ENCODE results near the gene CBX6. TPM values are rescaled to one million over a fixed set of nuclear protein-coding genes. Genes with fewer than 3 reads are reported as not detected.

CBX6 gene
- polyA plus RNA-seq, 2 of the 4 experiments (the other 2 are of a cell fraction), result 9.8 to 24.0 TPM

GRCh38 chr22:38870312-38870741 lies 1.7 kb downstream of the CBX6 start:
- TF ChIP-seq BCL3 (IDR thresholded peaks at IDR 0.05) (no peak), RARB (CRISPR knock-in tag; IDR thresholded peaks at IDR 0.05) (no peak), TFCP2L1 (CRISPR knock-in tag; IDR thresholded peaks at IDR 0.05) (no peak), JUNB (IDR thresholded peaks at IDR 0.05) (no peak), KDM5A (IDR thresholded peaks at IDR 0.05) (no peak), HEYL (CRISPR knock-in tag; IDR thresholded peaks at IDR 0.05) (no peak), SMC3 (IDR thresholded peaks at IDR 0.05) (peak; percentile 62), CTCF (IDR thresholded peaks at IDR 0.05) (peak; percentile 84), FOSL2 (IDR thresholded peaks at IDR 0.05) (no peak), FOSL2 (CRISPR knock-in tag; IDR thresholded peaks at IDR 0.05) (no peak), ELK1 (IDR thresholded peaks at IDR 0.05; ENCODE audit: low read depth, low read length) (no peak), RAD21 (conservative IDR thresholded peaks at IDR 0.05 in 1 of 2, IDR thresholded peaks at IDR 0.05 in 1 of 2) (peak; percentile 77 to 80), EP300 (IDR thresholded peaks at IDR 0.05) (no peak)
- TF ChIP-seq, protein P1, sequence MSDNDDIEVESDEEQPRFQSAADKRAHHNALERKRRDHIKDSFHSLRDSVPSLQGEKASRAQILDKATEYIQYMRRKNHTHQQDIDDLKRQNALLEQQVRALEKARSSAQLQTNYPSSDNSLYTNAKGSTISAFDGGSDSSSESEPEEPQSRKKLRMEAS (IDR thresholded peaks at IDR 0.05), result 0 out of 2 replicates have a peak, but pooled peaks have one; percentile 27
- POLR2A ChIA-PET, result interaction anchor here (1.1 to 2.4 kb wide), 3 partner anchors 54 to 447 kb away, joined by 3 to 11 read pairs (median 5); no protein-coding TSS in a partner anchor
- FAIRE-seq, result no peak

GRCh38 chr22:38869663-38870062 lies 2.4 kb downstream of the CBX6 start:
- Histone ChIP-seq H3K27ac (no peak overlapping the region), H3K4me2 (no peak overlapping the region), H3K4me1 (peaks cover 23% of the 10 kb centered on the region), H3K4me3 (no peak overlapping the region), H3K9me3 (no peaks in the 10 kb centered on the region)
- DNase-seq (ENCODE audit: low read depth in 1 of 2, low spot score in 1 of 2), result no peak
- 100% methylated on average over 1 of the region's 3 CpGs for WGBS (ENCODE audit: missing lambda C conversion rate)
- ChIA-PET POLR2A (interaction anchor here (1.1 to 1.9 kb wide), 2 partner anchors 55 to 447 kb away, joined by 3 to 5 read pairs; no protein-coding TSS in a partner anchor), CTCF (interaction anchor here (0.6 to 9.2 kb wide), 53 partner anchors 8 to 660 kb away, joined by 3 to 112 read pairs (median 4); partner anchors contain the start of gene NPTXR)
- peak; percentile 46 for TF ChIP-seq MAFK (IDR thresholded peaks at IDR 0.05; ENCODE audit: partially characterized antibody)
- no peak for TF ChIP-seq CEBPB (IDR thresholded peaks at IDR 0.05)
- FAIRE-seq, result no peak
- no peak for ATAC-seq

More at GRCh38 chr22:38870312-38870741, 1.7 kb downstream of the CBX6 start:
- peak overlapping the region; percentile 88 for H3K4me3 ChIP-seq
- H3K4me2 ChIP-seq, result peak overlapping the region; percentile 79
- CTCF ChIA-PET, result interaction anchor here (0.6 to 9.2 kb wide), 46 partner anchors 8 to 660 kb away, joined by 3 to 112 read pairs (median 4); partner anchors contain the start of gene NPTXR
- 17% methylated on average over 12 of the region's 12 CpGs for WGBS (ENCODE audit: missing lambda C conversion rate)
- no peaks in the 10 kb centered on the region for H3K9me3 ChIP-seq
- peak overlapping the region; percentile 96 to 99; a peak in 4 of 6 replicates for H3K27ac ChIP-seq
- ATAC-seq, result peak; percentile 20 to 81; a peak in 3 of 6 replicates
- peaks cover 23% of the 10 kb centered on the region for H3K4me1 ChIP-seq
- peak; percentile 70 to 78 for DNase-seq (ENCODE audit: low read depth in 1 of 2, low spot score in 1 of 2)

DNA sequence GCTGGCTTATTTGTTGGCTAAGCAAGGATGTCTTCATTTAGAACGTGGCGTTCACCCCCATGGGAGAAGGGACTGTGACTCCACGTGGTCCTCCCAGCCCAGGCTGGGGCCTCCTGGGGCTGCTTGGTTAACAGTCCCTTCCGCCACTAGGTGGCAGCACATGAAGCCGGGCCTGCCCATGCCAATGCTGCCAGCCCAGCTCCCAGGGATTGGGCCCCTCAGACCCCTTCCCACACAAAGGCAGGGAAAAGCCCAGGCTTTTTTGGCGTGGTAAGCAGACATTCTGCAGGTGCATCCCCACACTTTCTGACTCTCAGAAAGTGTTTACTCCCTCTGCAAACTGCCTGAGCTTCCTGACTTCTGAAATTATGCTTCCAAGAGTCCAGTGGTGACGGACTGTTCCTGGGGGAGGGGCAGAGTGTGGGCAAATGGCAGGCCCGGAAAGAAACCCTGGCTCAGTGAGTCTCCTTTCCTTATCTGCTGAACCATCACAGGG lies 3.1 kb downstream of the CBX6 start:
- CTCF ChIA-PET, result interaction anchor here (0.6 to 9.2 kb wide), 42 partner anchors 10 to 452 kb away, joined by 3 to 112 read pairs (median 5); partner anchors contain the start of genes APOBEC3B and NPTXR
- no peaks in the 10 kb centered on the region for H3K9me3 ChIP-seq
- POLR2A ChIA-PET, result interaction anchor here (1.0 to 1.1 kb wide), 3 partner anchors 25 to 134 kb away, joined by 3 read pairs; partner anchors contain the start of gene NPTXR
- peaks cover 23% of the 10 kb centered on the region for H3K4me1 ChIP-seq
- ATAC-seq (peak in 1 of 2 experiments; percentile 75; a peak in 3 of 6 replicates), DNase-seq (ENCODE audit: low read depth in 1 of 2, low spot score in 1 of 2) (peak; percentile 65 to 68), FAIRE-seq (no peak)
- peak overlapping the region in 1 of 2 experiments; percentile 54; a peak in 3 of 6 replicates for H3K27ac ChIP-seq
- TF ChIP-seq ZC3H11A (IDR thresholded peaks at IDR 0.05) (no peak), RAD21 (conservative IDR thresholded peaks at IDR 0.05 in 1 of 2, IDR thresholded peaks at IDR 0.05 in 1 of 2) (peak; percentile 45 to 58), RNF2 (IDR thresholded peaks at IDR 0.05; ENCODE audit: borderline replicate concordance, low read depth) (no peak), SMC3 (IDR thresholded peaks at IDR 0.05) (peak; percentile 62), MYC (IDR thresholded peaks at IDR 0.05; ENCODE audit: borderline replicate concordance, low read length) (peak; percentile 62; the same call in 1 of the 2 replicates), KDM5A (IDR thresholded peaks at IDR 0.05) (no peak), CTCF (IDR thresholded peaks at IDR 0.05) (peak; percentile 78)
- TF ChIP-seq, protein P1 (IDR thresholded peaks at IDR 0.05), result peak; percentile 84
- H3K4me2 ChIP-seq, result no peak overlapping the region
- WGBS (ENCODE audit: missing lambda C conversion rate), result 20% methylated on average over 5 of the region's 8 CpGs
- no peak overlapping the region for H3K4me3 ChIP-seq

Measured in A549 (cell line).